Measurements from ENCODE around the gene HOXB2. TPM values are rescaled to one million over a fixed set of nuclear protein-coding genes. Genes with fewer than 3 reads are reported as not detected.
A peak's percentile ranks its signal among the peaks of the same experiment; 100 is the strongest.

The HOXB2 gene
- total RNA-seq, 1 experiment from 2014 or later, result not detected

DNA sequence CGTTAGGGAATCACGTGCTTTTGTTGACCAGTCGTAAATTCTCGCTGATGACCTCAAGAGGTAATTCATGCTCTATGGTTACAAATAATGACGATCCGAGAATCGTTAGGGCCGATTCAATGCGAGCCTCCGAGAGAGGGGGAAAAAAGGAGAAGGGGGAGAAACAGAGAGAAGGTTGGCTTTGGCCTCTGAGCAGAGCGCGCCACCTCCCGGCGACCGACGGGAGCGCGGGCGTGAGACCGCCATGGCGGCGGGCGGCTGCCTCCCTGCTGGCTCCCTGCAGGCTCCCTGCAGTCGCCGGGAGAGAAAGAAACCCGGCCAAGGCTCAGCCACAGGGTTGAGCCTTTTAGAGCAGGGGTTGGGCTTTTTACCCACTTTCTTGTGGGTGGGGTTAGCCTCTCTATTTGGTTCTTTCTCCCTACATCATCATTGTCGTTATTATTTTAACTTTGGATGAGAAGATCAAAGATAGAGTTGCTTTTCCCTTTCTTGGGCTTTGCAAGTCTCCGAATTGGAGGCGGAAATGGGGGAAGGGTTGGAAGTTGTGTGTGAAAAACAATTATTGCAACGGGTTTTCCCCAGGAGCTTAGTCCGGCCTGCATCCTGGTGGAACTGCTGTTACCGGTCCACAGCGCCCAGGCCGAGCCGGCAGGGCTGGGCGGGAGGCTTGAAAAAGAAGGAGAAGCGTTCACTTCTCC is 49.1 kb upstream of the HOXB2 start:
- H2BK12ac ChIP-seq (ENCODE audit: insufficient read length, low read depth, low read length), result no peak overlapping the region
- H3K9ac ChIP-seq (ENCODE audit: extremely low read depth, insufficient read length, low read length), result no peak overlapping the region
- peaks cover 8 to 37% of the 10 kb centered on the region in 2 experiments for H3K4me1 Mint-ChIP-seq
- H3K56ac ChIP-seq (ENCODE audit: insufficient read length, low read depth, low read length), result no peak overlapping the region
- H2AK5ac ChIP-seq (ENCODE audit: insufficient read length, low read length), result no peak overlapping the region
- H2BK120ac ChIP-seq (ENCODE audit: low read depth, low read length, poor library complexity, severe bottlenecking), result no peak overlapping the region
- H3K4me1 ChIP-seq (ENCODE audit: insufficient read depth, low read length), result no peaks in the 10 kb centered on the region
- H3K79me2 ChIP-seq (ENCODE audit: insufficient read depth, low read length), result no peaks in the 10 kb centered on the region
- WGBS (ENCODE audit: extremely low coverage, insufficient read length, low lambda C conversion rate), result no CpG with 5 or more reads among the region's 37 CpGs
- no peaks in the 10 kb centered on the region for H3K23me2 ChIP-seq (ENCODE audit: insufficient read length, low read depth, low read length, poor library complexity, severe bottlenecking)
- H3K27me3 ChIP-seq (ENCODE audit: insufficient read depth, low read length), result peaks cover 99% of the 10 kb centered on the region
- no peak overlapping the region for H3K14ac ChIP-seq (ENCODE audit: insufficient read depth, low read length)
- peak; percentile 93 for DNase-seq
- H4K20me1 ChIP-seq (ENCODE audit: control insufficient read depth, insufficient read depth, insufficient read length), result no peaks in the 10 kb centered on the region
- H3K23ac ChIP-seq (ENCODE audit: insufficient read length, low read depth, low read length), result no peak overlapping the region
- no peaks in the 10 kb centered on the region for H3K9me3 ChIP-seq (ENCODE audit: control insufficient read depth, low read depth, low read length)
- H3K4me3 Mint-ChIP-seq, result peak overlapping the region in 1 of 2 experiments; percentile 31; a peak in 2 of 5 replicates
- H3K79me1 ChIP-seq (ENCODE audit: insufficient read depth, low read depth, low read length, poor library complexity, severe bottlenecking), result no peaks in the 10 kb centered on the region
- H2BK20ac ChIP-seq (ENCODE audit: low read depth, low read length, poor library complexity, severe bottlenecking), result no peak overlapping the region
- H4K5ac ChIP-seq (ENCODE audit: insufficient read length, low read depth, low read length), result no peak overlapping the region
- no peak overlapping the region for H3K4ac ChIP-seq (ENCODE audit: low read depth, low read length)
- H2BK5ac ChIP-seq (ENCODE audit: insufficient read length, low read length), result no peak overlapping the region
- peaks cover 100% of the 10 kb centered on the region for H3K27me3 Mint-ChIP-seq (ENCODE audit: low read depth)
- peaks cover 4 to 21% of the 10 kb centered on the region in 2 experiments; a peak in 2 of 5 replicates for H3K9me3 Mint-ChIP-seq
- TF ChIP-seq, protein P1, sequence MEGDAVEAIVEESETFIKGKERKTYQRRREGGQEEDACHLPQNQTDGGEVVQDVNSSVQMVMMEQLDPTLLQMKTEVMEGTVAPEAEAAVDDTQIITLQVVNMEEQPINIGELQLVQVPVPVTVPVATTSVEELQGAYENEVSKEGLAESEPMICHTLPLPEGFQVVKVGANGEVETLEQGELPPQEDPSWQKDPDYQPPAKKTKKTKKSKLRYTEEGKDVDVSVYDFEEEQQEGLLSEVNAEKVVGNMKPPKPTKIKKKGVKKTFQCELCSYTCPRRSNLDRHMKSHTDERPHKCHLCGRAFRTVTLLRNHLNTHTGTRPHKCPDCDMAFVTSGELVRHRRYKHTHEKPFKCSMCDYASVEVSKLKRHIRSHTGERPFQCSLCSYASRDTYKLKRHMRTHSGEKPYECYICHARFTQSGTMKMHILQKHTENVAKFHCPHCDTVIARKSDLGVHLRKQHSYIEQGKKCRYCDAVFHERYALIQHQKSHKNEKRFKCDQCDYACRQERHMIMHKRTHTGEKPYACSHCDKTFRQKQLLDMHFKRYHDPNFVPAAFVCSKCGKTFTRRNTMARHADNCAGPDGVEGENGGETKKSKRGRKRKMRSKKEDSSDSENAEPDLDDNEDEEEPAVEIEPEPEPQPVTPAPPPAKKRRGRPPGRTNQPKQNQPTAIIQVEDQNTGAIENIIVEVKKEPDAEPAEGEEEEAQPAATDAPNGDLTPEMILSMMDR (conservative IDR thresholded peaks at IDR 0.05), result peak; percentile 93
- peak overlapping the region; percentile 33 for H3K4me2 ChIP-seq (ENCODE audit: insufficient read depth, insufficient read length, low read length)
- H4K8ac ChIP-seq (replicated peaks; ENCODE audit: insufficient read length, low read depth, low read length), result no peak overlapping the region
- H3T11ph ChIP-seq (ENCODE audit: low read length), result no peak overlapping the region
- no peak overlapping the region for H3K27ac ChIP-seq (ENCODE audit: insufficient read length, low read depth, low read length)
- no peak overlapping the region for H3K18ac ChIP-seq (ENCODE audit: insufficient read length, low read depth, low read length)
- H2AFZ ChIP-seq (ENCODE audit: low read length), result no peak overlapping the region
- no peak overlapping the region for H2BK15ac ChIP-seq (ENCODE audit: low read depth, low read length)
- no peak overlapping the region for H4K91ac ChIP-seq (ENCODE audit: insufficient read length, low read depth, low read length)
- no peak overlapping the region for H3K27ac Mint-ChIP-seq
- no peaks in the 10 kb centered on the region for H3K36me3 Mint-ChIP-seq (ENCODE audit: insufficient read depth in 1 of 3, low read depth in 3 of 3)
